ENCODE results near the gene PSMC2.
"Not testable (repeated sequence)": the region's sequence is repeated elsewhere in the genome, so short reads cannot be mapped to it uniquely, and the experiment has no call there.

The PSMC2 gene

GRCh38 chr7:103379270-103379975 is 32.0 kb downstream of the PSMC2 start:
- DNase-seq: no peak

DNA sequence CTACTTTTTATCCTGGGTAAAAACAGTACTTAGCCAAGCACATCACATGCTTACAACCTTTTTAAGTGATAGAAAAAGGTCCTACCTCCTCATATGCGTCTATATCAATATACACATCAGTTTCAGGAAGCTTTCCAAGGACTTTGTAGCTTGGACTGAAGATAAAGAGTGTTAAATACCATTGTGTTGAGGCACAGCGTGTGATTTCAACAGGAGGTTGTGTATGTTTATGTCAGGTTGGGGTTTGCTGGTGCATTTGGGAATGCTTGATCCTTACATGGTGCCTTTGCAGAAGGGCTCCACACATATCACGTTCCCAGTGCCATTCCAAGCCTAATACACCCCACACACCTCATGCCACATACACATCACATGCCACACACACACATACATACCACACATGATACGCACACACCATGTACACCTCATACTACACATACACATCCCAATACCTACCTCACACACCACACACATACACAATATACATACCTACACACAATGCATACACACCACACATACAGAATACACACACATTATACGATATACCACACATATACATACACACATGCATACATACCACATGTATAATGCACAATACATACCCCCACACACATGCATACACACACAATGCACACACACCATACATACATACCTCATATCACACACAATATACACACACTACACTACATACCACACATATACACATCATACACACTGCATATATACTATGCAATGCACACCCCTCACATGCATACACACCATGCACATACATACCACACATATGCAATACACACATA is 33.1 kb downstream of the PSMC2 start:
- DNase-seq: no peak

DNA sequence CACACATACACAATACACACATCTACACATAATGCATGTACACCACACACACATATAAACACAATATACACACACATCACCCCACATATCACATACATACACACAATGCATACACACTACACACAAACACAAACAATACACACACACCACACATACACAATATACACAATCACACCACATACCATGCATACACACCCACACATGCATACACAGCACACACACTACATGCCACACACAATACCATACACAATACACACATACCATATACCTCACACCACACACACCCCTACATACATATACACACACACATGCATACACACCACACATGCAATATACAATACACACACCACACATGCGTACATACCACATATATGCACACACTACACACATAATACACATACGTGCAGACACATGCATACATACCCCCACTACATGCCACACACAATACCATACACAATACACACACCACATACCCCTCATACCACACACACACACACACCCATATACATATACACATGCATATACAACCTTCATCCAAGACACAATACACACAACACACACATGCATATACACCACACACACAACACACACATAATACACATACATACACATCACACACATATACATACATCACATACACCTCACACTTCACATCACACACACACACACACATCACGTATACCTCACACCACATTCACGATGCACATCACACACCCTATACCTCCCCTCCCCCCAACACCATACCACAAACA is 34.0 kb downstream of the PSMC2 start:
- DNase-seq: no peak

- DNase-seq: no peak
Measured at GRCh38 chr7:103382032-103382402, 34.6 kb downstream of the PSMC2 start.

DNA sequence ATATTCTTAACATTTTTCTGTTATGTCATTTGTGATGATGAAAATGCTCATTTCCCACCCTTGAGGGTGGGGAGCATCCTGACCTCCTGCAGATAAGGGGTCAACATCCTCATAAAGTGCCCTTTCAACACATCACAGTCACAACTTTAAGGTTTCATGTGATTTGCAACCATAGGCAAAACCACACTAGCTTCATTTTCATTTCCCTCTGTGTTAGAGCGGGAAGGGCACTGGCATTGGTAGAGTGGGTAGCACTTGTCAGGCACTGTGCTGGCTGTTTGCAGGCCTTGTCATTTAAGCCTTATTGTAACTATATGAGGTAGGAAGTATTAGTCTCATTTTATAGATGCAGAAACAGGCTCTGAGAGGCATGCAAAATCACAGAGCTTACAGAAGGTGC is 39.8 kb downstream of the PSMC2 start:
- DNase-seq: no peak

GRCh38 chr7:103388469-103389140 is 41.2 kb downstream of the PSMC2 start:
- no peak for DNase-seq

DNA sequence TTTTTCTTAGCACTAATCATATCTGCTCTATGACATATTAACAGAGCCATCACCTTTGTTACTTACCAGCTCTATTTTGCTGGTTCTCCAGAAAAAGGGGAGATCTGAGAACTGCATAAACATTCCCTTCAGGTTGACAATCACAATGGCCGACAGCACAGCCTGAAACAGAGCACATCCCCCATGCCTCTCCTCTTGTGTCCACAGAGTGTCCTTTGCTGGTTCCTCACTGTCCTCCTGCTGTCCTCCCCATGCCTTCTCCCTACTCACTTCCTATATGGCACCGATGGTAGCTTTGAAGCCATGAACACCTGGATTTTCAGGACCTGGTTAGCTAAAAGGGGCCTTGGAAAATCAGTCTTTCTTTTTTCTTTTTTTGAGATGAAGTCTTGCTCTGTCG is 41.8 kb downstream of the PSMC2 start:
- DNase-seq: no peak

DNA sequence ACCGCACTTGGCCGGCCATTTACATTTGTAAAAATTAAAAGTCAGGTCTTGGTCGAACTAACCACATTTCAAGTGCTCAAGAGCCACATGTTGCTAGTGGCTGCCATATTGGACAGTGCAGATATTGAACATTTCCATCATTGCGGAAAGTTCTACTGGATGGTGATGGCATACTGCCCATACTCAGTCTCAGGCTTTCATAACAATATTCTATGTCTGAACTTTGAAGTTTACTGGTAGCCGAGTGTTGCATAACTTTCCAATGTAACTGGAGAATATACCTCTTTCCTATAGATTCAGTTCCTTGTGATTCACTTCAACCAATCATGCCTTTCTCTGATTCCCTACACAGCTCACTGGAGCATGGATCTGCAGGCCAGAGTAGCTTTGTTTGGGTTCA is 43.7 kb downstream of the PSMC2 start:
- DNase-seq: no peak

DNA sequence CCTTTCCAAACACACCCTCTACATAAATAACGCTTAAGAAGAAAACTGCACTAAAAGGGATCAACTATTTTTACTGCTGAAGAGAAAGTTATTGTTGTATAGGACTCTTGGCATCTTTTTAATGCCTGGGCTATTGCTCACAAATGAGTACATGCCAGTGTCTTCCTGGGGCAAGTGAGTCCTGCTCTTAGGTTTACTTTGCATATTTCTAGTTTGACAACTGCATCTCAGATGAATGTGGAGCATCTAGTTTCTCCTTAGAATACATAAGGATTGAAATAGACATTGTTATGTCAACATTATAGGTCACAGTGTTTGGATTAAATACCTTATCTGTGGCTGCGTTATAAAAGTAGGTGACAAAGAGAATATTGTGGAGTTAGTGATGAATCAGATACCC is 44.5 kb downstream of the PSMC2 start:
- DNase-seq: no peak

GRCh38 chr7:103394566-103394965 is 47.1 kb downstream of the PSMC2 start:
- no peak for DNase-seq

GRCh38 chr7:103395071-103395470 is 47.6 kb downstream of the PSMC2 start:
- DNase-seq: no peak

DNA sequence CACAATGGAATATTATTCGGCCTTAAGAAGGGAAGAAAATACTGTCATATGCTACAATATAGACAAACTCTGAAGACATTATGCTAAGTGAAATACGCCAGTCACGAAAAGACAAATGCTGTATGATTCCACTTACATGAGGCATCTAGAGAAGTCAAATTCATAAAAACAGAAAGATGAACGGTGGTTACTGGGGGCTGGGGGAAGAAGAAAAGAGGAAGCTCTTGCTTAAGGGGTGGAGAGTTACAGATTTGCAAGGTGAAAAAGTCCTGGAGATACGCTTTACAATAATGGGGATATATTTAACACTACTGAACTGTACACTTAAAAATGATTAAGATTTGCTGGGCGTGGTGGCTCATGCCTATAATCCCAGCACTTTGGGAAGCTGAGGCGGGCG is 49.0 kb downstream of the PSMC2 start:
- no peak for DNase-seq

DNA sequence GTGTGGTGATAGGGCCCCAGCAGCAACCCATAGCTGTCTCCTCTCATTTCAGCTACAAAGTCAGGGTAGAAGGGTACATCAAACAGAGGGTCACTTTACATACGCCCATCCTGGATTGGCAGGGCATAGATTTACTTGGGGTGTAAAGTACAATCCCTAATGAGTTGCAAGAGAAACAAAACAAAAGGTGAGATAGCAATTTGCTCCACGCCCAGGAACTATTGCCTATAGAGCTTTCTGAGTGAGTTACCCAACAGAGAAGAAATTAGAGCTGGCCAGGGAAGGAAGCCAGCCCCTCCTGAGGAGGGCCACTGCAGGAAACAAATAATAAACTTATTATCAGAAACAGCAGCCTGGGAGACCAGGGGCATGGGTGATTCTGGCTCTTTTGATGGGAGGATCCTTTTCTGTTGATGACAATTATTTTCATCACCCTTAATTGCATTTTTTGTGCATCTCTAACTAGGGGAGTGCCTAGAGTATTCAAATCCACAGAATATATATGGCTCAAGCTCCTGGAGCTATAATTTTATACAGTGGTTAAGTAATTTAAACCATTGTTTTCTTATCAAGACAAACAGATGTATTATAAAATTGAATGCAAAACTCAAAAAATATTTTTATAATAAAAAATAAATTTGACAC is 51.2 kb downstream of the PSMC2 start:
- DNase-seq: no peak

DNA sequence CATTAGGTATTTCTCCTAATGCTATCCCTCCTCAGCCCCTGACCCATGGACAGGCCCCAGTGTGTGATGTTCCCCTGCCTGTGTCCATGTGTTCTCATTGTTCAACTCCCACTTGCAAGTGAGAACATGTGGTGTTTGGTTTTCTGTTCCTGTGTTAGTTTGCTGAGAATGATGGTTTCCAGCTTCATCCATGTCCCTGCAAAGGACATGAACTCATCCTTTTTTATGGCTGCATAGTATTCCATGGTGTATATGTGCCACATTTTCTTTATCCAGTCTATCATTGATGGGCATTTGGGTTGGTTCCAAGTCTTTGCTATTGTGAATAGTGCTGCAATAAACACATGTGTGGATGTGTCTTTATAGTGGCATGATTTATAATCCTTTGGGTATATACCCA is 52.2 kb downstream of the PSMC2 start:
- DNase-seq: not testable (repeated sequence)

GRCh38 chr7:103405789-103406613 is 58.6 kb downstream of the PSMC2 start:
- not testable (repeated sequence) for DNase-seq

DNA sequence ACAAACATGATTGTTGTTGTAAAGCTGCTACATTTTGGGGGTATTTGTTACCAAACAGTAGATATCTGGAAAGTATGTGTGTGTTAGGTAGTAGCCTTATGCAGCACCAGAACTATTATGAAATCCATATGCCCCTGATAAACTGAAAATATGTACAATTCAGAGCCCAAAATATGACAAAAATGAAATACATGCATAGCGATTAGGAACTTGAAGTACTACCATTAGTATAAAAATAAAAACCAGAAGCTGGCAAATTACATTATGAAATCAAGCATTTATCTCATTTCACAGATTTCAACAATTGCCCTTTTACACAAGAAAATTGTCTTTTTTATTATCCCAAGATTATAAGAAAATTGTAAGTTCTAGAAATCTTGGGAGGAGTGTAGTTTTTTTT is 64.7 kb downstream of the PSMC2 start:
- DNase-seq: no peak

- no peak for DNase-seq
Measured at GRCh38 chr7:103413407-103413806, 66.0 kb downstream of the PSMC2 start.

- DNase-seq: no peak
Measured at GRCh38 chr7:103418241-103418640, 70.8 kb downstream of the PSMC2 start.
